ENCODE measurements around the gene RMI2. TPM values are rescaled to one million over a fixed set of nuclear protein-coding genes. Genes with fewer than 3 reads are reported as not detected.
A peak's percentile ranks its signal among the peaks of the same experiment; 100 is the strongest.

Gene RMI2
- total and polyA plus RNA-seq, 2 experiments from 2014 or later, result 15.7 to 45.3 TPM

DNA sequence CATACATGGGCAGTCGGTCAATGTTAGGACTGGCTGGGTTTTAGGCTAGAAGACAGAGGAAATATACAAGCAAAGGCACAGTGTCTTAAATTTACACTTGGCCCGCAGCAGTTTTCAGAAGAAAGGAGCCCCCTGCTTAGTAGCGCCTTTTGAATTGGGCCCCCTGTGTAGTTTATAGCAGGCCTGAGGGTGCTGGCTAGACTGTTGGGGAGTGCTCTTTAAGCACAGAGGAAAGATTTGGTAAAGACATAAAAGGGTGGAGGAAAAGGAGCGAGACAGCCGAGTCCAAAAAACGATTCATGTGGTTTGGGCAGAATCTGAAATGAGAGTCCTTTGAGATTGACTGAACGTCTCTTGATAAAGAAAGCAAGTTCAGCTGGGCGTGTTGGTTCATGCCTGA is 10.6 kb downstream of the RMI2 start:
- peaks cover 4% of the 10 kb centered on the region for H3K4me1 ChIP-seq (ENCODE audit: low read depth)
- no peaks in the 10 kb centered on the region for H3K9me3 ChIP-seq (ENCODE audit: low read depth)
- no peaks in the 10 kb centered on the region for H3K27me3 ChIP-seq
- TF ChIP-seq, protein P1, sequence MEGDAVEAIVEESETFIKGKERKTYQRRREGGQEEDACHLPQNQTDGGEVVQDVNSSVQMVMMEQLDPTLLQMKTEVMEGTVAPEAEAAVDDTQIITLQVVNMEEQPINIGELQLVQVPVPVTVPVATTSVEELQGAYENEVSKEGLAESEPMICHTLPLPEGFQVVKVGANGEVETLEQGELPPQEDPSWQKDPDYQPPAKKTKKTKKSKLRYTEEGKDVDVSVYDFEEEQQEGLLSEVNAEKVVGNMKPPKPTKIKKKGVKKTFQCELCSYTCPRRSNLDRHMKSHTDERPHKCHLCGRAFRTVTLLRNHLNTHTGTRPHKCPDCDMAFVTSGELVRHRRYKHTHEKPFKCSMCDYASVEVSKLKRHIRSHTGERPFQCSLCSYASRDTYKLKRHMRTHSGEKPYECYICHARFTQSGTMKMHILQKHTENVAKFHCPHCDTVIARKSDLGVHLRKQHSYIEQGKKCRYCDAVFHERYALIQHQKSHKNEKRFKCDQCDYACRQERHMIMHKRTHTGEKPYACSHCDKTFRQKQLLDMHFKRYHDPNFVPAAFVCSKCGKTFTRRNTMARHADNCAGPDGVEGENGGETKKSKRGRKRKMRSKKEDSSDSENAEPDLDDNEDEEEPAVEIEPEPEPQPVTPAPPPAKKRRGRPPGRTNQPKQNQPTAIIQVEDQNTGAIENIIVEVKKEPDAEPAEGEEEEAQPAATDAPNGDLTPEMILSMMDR (IDR thresholded peaks at IDR 0.05; ENCODE audit: low read depth, low read length), result no peak
- H3K27ac ChIP-seq, result no peak overlapping the region
- H3K4me3 ChIP-seq, result no peak overlapping the region
- no peak for DNase-seq (ENCODE audit: low read depth in 1 of 2, low spot score in 1 of 2)
- no peaks in the 10 kb centered on the region for H3K36me3 ChIP-seq

DNA sequence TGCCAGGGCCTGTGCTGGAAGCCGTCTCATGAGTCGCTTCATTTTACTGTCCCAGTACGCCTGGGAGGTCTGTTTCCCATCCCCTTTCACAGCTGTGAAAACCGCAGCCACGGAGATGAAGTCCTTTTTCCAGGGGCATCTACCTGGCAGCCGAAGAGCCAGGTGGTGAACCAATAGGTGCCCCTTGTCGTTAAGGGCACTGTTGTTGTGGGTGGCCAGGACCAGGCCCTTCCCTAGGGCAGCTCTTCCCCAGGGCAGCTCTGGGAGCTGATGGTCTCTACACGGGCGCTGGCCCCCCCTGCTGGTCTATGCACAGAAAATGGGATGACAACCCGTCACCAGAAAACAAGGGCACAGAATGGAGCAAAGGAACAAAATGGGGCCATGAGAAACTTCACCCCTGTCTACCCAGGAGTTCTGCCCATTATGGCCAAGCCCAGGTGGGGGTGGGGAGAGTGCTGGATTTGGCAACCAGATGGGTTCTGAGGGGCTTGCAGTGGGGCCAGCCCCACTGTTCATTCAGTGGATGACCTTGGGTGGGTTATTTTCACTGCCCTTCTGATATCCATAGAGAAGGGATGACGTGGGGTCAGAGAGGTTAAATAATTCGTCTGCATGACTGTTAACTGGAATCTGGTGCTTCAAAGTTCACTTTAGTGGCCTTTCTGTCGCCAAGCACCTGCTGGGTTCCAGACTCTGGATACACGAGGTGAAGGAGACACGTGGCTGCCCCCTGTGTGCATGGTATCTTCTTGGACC is 11.5 kb downstream of the RMI2 start:
- Histone ChIP-seq H3K9me3 (ENCODE audit: low read depth) (no peaks in the 10 kb centered on the region), H3K36me3 (no peaks in the 10 kb centered on the region), H3K27ac (no peak overlapping the region), H3K27me3 (no peaks in the 10 kb centered on the region), H3K4me3 (no peak overlapping the region), H3K4me1 (ENCODE audit: low read depth) (peaks cover 4% of the 10 kb centered on the region)
- peak; percentile 72 to 77 for DNase-seq (ENCODE audit: low read depth in 1 of 2, low spot score in 1 of 2)
- TF ChIP-seq, protein P1 (IDR thresholded peaks at IDR 0.05; ENCODE audit: low read depth, low read length), result peak; percentile 79

DNA sequence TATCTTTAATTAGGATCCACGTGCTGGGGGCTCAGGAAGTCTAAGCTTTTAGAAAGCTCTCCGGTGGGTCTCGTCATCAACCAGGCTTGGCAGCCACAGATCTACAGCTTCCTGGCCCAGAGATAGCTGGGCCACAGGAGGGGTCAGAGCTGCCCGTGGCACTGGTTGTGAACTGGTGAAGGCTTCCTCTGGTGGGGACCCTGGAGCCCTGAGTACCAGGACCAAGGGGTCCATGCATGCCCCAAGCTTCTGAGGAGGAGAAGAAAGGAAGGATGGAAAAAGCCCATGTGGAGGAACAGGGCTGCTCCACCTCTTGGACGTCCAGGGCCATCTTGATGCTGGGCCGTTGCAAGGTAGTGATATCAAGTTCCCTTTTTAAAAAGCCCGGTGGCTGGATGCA is 13.3 kb downstream of the RMI2 start:
- TF ChIP-seq, protein P1 (IDR thresholded peaks at IDR 0.05; ENCODE audit: low read depth, low read length), result no peak
- H3K4me3 ChIP-seq, result no peak overlapping the region
- H3K27ac ChIP-seq, result no peak overlapping the region
- no peaks in the 10 kb centered on the region for H3K36me3 ChIP-seq
- H3K9me3 ChIP-seq (ENCODE audit: low read depth), result no peaks in the 10 kb centered on the region
- no peak for DNase-seq (ENCODE audit: low read depth in 1 of 2, low spot score in 1 of 2)
- H3K4me1 ChIP-seq (ENCODE audit: low read depth), result peaks cover 4% of the 10 kb centered on the region
- H3K27me3 ChIP-seq, result no peaks in the 10 kb centered on the region

DNA sequence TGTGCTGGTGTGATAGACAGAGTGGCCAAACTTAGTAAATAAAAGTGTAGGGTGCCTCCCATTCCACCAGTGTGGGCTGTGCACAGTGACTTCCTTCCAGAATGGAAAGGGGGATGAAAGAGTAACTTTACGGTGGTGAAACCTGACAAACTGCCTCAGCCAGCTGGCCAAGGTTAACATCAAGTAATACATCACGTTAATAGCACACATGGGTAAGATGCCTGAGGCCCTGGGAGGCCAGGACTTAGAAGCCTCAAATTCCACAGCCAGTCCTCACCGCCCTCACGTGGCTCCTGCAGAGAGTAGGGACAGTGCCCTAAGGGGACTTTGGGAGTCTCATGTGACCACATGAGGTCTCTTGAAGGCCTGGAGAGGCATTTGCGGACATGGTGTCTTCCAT is 14.1 kb downstream of the RMI2 start:
- Histone ChIP-seq H3K27ac (no peak overlapping the region), H3K4me1 (ENCODE audit: low read depth) (peaks cover 6% of the 10 kb centered on the region), H3K9me3 (ENCODE audit: low read depth) (no peaks in the 10 kb centered on the region), H3K27me3 (no peaks in the 10 kb centered on the region), H3K36me3 (no peaks in the 10 kb centered on the region), H3K4me3 (no peak overlapping the region)
- DNase-seq (ENCODE audit: low read depth in 1 of 2, low spot score in 1 of 2), result no peak
- TF ChIP-seq, protein P1 (IDR thresholded peaks at IDR 0.05; ENCODE audit: low read depth, low read length), result no peak

DNA sequence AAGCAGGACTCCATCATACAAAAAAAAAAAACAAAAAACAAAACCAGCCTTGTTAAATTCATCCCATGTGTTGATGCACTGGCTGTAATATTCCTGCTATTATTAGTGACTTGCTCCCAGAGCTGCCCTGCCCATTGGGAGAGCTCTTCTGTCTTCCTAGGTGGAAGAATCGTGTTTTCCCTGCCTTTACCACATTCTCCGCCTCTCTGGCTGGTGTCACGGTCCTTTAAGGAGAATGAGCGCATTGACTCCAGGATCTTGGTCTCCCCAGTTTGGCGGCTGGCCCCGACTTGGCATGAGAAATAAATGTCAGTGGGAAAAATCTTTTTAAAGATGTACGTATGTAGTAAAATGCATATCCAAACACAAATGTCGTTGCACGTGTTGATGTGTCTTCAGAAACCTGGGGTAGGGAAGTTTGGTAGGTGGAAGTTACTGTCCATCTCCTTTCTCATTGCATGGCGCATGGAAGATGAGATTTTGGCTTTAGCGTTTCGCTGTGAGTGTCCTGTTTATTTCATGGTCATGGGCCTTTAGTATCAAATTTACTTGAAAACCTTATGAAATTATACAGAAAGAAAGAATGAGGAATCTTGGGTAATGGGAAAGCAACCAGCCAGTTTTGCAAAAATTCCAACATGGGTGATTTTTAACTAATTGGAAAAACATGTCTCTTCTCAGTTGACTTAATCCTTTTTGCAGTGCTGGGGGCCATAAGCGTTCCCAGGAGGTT is 15.5 kb downstream of the RMI2 start:
- Histone ChIP-seq H3K9me3 (ENCODE audit: low read depth) (no peaks in the 10 kb centered on the region), H3K27ac (no peak overlapping the region), H3K4me1 (ENCODE audit: low read depth) (peaks cover 13% of the 10 kb centered on the region), H3K27me3 (no peaks in the 10 kb centered on the region), H3K4me3 (no peak overlapping the region), H3K36me3 (no peaks in the 10 kb centered on the region)
- TF ChIP-seq, protein P1 (IDR thresholded peaks at IDR 0.05; ENCODE audit: low read depth, low read length), result no peak
- no peak for DNase-seq (ENCODE audit: low read depth in 1 of 2, low spot score in 1 of 2)

Data from cardiac muscle cell (in vitro differentiated cells and primary cell).